Cardiac fibroblast (primary cell): Measurements from ENCODE around the gene SARM1.
A peak's percentile ranks its signal among the peaks of the same experiment; 100 is the strongest.

Experiments used
- DNase-seq, 2 donors: peaks; one replicate each; pipeline versions ENCODE4 v3.0.0 to v3.0.0-alpha.2; 2010; ENCODE audit warnings: low read depth in 2 of 2
- H3K4me3 ChIP-seq, 2 donors: replicated peaks in 1 of 2; 1 replicate in 1 of 2; 2 replicates in 1 of 2; pipeline ENCODE4 v1.5.1; 2011; ENCODE audit warnings: low read depth in 2 of 2, low read length in 2 of 2, mild to moderate bottlenecking in 2 of 2, moderate library complexity in 1 of 2
- TF ChIP-seq, protein P1 (sequence below): IDR thresholded peaks from one replicate; pipeline ENCODE4 v1.5.1; 2011; ENCODE audit warnings: low read depth, mild to moderate bottlenecking, low read length, inconsistent platforms

Gene SARM1

DNA sequence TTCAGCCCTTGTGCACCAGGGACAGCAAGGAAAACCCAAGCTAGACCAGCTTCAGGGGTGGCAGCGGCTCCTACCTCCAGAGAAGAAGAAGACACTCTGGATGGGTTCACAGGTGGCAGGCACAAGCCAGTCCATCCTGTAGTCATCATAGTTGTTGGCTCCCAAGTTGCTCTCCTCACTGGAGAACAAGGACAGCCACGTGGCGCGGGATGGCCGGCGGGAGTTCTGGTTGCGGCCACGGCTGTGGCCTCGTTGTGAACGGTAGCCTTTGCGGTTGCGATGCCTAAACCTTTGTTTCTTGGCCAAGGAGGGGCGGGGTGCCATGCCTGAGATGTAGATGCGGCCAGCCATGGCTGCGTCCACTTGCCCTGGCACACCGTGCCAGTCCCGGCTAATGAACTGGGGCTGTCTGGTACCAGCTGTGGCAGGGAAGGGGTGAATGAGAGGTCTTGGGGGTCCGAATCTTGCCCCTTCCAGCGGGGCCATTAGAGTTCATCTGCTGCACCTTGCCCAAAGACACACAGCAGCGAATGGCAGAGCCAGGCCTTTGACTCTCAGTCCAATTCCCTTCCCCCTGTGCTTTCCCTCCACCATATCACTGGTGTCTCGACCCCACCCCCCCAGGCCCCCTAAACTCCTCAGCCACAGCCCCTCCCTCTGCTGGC, 3.7 kb upstream of the SARM1 start:
- no peak for DNase-seq
- H3K4me3 ChIP-seq, result no peak overlapping the region
- TF ChIP-seq, protein P1, sequence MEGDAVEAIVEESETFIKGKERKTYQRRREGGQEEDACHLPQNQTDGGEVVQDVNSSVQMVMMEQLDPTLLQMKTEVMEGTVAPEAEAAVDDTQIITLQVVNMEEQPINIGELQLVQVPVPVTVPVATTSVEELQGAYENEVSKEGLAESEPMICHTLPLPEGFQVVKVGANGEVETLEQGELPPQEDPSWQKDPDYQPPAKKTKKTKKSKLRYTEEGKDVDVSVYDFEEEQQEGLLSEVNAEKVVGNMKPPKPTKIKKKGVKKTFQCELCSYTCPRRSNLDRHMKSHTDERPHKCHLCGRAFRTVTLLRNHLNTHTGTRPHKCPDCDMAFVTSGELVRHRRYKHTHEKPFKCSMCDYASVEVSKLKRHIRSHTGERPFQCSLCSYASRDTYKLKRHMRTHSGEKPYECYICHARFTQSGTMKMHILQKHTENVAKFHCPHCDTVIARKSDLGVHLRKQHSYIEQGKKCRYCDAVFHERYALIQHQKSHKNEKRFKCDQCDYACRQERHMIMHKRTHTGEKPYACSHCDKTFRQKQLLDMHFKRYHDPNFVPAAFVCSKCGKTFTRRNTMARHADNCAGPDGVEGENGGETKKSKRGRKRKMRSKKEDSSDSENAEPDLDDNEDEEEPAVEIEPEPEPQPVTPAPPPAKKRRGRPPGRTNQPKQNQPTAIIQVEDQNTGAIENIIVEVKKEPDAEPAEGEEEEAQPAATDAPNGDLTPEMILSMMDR, result no peak

DNA sequence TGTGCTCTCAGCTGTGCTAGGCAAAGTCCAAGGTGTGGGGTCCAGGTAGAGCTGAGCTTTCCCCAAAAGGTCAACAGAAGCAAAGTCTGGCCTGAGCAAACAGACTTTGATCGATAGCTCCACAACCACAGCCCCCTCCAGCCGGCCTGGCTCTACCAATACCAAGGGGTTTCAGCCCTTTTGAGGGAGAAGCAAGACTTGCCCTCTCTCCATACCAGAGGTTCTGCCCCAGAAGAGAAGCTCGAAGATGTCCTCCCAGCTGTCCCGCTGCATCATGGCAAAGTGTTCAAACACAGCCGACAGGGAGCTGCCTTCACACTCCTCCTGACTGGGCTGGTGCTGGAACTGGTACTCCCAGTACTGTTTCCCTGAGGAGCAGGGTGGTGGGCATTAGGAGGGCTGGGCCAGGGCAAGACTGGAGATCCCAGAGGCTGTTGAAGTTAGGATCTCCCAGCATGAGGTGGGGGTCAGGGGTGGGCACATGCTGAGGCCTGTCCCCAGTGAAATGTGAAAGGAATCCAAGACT, 3.1 kb upstream of the SARM1 start:
- no peak overlapping the region for H3K4me3 ChIP-seq
- TF ChIP-seq, protein P1, result no peak
- DNase-seq, result no peak

DNA sequence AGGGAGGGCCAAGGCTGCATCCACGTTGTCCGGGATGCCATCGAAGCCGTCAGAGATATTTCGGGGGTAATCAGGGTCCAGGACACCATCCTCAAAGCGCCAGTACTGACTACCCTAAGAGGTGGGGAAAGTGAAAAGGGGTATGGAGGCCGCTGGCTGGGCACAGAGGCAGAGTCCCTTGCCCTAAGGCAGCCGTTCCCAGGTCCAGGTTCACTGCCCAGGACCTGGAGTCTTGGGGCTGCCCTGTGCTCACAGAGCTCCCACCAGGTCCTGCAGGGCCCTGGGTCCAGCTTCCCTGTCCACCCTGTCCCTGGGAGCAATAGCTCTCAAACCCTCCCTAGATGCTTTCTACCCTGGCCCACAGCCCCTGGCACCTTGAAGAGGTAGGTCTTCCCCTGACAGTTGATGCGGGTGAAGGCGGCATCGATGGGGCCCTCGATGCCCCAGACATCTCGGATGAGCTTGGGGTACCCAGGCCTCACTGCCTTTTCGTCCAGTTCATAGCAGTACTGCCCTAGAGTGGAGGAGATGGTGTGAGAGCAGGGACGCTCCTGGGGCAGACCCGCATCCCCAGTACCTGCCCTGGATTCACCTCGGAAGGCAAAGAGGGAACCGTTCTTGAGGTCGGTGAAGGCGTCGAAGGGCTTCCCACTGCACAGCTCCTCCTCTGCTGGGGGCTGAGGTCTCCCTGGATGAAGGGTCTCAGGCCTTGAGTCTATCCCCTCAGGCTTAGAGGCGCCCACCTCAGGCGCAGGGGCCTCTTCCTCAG, 2.4 kb upstream of the SARM1 start:
- H3K4me3 ChIP-seq, result no peak overlapping the region

DNA sequence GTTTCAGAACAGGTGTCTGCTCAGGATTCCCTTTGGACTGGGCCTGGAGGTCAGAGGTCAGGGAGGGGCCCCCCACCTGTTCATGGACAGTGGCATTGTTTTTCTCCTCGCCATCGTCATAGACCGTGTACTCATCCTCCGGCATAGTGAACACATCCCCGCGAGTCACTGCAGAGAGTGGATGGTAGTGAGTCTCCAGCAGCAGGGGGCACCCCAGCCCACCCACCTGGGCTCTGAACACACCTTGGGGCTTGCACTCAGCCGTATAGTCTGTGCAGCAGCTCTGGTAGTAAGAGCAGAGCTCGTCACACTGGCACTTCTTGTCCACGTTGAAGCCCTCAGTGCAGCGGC, 1.8 kb upstream of the SARM1 start:
- TF ChIP-seq, protein P1, result no peak
- H3K4me3 ChIP-seq, result no peak overlapping the region
- DNase-seq, result no peak

More for the DNA sequence above, 2.4 kb upstream of the SARM1 start:
- TF ChIP-seq, protein P1, result no peak
- no peak for DNase-seq

DNA sequence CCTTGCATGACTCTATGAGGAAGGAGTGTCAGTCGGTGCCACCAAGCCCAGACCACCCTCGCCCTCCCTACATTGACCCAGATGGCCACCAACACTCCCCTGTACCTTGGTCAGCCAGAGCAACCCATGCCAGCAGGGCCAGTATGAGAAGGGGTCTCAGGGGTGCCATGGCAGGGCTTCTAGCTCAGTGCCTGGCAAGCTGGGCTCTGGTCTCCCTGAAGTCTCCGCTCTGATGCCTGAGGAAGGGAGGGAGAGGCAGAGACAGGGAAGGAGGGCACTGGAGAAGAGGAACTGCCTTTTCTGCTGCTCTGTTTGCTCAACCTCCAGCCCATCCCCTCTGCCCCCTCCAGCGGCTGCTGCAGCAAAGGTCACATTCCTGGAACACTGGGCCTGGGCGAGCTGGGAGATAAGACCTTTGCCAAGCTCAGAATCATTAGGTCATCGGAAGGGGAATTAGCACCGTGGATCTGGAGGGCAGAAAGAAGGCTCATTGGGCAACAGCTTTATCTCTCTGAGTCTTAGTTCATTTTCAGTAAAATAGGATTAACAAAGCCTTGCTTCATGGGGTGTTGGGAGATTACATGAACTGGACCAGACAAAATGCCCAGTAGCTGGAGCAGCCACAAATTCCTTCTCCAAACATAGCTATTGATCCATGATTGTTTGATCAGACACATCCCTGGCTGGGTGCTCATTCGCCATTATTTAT, 1.3 kb upstream of the SARM1 start, which contains the start of gene VTN:
VTN (minus strand) TSS at position 273 of the 709 bp plus-strand sequence; CDS start at position 169, 104 bp downstream.
- TF ChIP-seq, protein P1, result no peak
- peak within 1 kb of the TSS; percentile 34 to 63 for H3K4me3 ChIP-seq
- DNase-seq, result peak in 1 of 2 donors; percentile 88

DNA sequence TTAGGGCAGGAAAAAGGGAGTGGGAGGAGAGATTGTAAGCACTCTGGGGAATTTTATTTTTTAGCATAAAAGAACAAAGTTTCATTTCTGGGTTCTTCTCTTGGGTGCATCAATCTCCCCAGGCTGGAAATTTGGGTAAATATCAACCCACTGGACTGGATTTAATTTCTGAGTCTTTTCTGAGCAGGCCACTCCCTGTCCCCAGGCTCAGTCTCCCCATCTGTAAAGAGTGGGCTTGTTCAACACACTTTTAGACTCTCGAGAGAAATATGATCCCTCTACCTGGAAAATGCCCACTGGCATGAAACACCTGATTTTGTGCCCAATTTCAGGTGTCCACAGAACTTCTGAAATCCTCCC, 770 bp upstream of the SARM1 start:
- peak overlapping the region in 1 of 2 donors; percentile 34 for H3K4me3 ChIP-seq
- TF ChIP-seq, protein P1, result no peak
- no peak for DNase-seq
